ENCODE results near the gene STRIP1.
A peak's percentile ranks its signal among the peaks of the same experiment; 100 is the strongest.

STRIP1 gene, protein sequence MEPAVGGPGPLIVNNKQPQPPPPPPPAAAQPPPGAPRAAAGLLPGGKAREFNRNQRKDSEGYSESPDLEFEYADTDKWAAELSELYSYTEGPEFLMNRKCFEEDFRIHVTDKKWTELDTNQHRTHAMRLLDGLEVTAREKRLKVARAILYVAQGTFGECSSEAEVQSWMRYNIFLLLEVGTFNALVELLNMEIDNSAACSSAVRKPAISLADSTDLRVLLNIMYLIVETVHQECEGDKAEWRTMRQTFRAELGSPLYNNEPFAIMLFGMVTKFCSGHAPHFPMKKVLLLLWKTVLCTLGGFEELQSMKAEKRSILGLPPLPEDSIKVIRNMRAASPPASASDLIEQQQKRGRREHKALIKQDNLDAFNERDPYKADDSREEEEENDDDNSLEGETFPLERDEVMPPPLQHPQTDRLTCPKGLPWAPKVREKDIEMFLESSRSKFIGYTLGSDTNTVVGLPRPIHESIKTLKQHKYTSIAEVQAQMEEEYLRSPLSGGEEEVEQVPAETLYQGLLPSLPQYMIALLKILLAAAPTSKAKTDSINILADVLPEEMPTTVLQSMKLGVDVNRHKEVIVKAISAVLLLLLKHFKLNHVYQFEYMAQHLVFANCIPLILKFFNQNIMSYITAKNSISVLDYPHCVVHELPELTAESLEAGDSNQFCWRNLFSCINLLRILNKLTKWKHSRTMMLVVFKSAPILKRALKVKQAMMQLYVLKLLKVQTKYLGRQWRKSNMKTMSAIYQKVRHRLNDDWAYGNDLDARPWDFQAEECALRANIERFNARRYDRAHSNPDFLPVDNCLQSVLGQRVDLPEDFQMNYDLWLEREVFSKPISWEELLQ

DNA sequence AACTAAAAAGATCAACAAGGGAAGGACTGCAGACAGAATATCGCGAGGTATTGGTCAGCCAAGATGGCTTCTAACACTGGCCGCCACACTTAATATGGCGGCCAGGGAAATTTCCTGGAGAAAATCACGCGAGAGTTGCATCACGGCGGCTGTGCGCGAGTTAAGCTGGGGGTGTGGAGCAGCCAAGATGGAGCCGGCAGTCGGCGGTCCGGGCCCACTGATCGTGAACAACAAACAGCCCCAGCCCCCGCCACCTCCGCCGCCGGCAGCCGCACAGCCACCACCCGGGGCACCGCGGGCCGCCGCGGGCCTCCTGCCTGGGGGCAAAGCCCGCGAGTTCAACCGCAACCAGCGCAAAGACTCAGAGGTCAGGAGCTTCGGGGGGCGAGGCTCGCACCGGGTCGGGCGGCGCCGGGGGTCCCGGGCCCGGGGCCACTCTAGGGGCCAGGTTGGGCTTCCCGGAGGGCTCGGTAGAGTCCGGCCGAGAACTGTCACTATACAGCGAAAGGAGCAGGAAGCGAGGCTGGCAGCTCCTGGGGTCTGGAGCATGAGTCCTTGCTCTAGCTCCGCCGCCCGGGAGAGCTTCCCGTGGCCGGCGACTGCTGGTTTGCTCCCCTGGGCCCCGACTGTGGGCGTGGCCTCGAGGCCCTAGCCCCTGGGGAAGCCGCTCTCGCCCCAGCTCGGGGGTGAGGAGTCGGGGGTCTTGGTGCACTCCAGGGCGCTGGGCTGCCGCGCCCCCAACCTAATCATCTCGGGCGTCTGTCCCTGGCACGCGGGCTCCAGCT, at the start of gene STRIP1:
STRIP1 (plus strand) TSS at position 174 of the 785 bp plus-strand sequence; CDS start at position 188, 14 bp downstream.
- DNase-seq (ENCODE audit: low read depth in 2 of 2), result peak; percentile 76 to 83

DNA sequence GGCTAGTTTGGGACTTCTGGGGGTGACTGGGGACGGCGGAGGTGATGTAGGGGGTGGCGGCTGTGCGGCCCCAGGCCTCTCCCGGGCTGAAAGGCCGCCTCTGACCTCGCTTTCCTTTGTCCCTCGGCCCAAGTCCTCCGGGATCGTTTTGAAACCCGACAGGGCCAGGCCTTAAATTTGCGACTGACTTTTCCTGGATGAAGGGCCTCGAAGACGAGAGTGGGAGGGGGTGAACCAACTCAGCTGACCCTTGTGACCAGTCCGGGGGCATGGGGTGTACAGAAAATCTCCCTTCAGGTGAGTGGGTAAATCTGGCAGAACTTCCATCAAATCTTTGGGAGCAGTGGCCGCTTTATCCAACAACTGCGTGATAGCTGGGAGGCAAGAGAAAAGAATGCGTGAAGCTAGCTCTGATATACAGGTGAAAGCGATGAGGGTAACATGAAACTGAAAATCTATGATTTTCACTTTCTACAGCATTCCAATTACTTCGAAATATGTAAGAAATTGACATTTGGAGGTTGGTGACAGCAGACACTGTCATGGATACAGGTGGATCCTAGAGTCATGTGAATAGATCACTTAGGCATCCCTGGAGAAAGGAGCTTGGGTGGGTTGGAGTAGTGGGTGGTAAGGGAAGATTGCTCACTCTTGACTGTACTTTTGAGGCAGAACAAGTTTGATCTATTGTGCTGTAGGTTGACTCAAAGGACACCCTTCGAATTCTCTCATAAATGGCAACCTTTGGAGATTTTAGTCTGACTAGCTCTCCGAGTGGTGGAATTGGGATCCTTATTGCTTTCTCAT, 49.0 kb upstream of the STRIP1 start:
- DNase-seq (ENCODE audit: low read depth in 2 of 2), result no peak

DNA sequence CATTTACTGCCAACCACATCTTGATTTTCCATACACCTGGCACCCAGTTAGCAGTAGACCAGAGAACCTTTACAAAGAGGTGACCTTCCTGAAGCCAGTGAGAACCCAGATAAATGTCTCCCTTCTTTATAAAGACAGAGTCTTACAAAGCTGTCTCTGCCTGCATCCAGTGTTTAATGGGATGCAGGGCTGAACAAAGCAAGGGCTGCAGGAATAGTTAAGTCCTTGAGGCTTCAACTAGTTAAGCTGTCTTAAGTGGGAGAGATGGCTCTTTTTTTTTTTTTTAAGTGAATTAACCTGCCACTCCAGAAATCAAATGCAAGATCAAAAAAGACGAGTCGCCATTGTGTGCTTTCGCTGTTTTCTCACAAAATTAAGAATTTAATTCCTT, 48.4 kb upstream of the STRIP1 start:
- no peak for DNase-seq (ENCODE audit: low read depth in 2 of 2)

DNA sequence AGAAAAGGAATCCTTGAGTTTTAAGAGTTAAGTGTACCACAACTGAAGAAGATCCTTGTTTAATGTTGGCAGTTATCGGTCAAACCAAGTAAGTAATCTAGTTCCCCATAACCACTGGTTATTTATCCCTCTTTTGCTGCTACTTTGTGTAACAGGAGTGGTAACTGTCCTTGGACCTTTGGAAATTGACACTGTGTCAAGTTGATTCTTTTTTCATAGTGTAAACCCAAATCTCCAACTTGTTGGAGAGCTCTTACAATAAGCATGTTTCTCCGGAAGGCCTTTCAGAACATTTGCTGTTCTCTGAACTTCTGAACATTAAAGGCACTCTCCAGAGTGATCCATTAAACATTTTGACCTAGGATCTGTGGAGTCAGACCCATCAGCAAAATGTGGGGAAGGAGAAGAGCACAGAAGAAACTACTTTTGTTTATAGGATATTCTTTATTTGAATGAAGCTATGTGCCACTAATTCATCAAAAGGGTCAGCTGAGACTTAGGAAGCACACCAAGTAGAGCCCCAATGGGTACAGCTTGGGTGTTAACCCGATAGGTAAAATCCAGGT, 46.0 kb upstream of the STRIP1 start:
- DNase-seq (ENCODE audit: low read depth in 2 of 2), result no peak

DNA sequence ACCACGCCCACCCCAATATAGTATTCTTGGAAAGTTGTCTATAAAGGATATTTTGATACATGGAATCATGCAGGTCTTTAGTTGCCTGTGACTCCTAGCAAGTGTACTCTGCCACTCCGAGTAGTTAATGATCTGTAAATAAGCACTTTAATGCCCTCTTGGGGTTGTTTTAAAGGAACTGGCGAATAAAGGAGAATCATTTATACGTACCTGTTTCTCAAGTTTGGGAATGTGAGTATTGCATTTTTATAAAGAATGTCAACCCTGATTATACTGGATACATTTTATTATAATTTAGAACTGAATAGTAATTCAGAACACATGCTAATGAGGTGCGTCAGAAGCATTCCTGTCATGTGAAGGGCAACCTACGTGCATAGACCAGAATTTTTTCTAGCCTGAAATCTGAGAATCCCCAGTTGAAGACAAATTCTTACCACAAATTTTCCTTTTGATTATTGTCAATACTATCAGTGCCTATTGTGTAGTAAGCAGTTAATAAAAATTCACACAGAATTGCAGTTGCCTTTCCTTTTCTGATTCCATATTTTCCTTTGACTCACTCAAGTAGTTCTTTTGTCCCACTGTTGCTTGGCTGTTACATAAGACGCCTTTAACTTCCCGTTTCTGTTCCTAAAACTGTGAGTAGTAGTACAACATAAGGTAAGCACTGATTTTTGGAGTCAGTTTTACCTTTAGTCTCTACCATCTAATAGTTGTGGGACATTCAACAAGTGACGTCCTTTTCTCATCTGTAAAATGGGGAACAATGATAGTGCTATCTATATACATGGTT, 44.7 kb upstream of the STRIP1 start:
- no peak for DNase-seq (ENCODE audit: low read depth in 2 of 2)

DNA sequence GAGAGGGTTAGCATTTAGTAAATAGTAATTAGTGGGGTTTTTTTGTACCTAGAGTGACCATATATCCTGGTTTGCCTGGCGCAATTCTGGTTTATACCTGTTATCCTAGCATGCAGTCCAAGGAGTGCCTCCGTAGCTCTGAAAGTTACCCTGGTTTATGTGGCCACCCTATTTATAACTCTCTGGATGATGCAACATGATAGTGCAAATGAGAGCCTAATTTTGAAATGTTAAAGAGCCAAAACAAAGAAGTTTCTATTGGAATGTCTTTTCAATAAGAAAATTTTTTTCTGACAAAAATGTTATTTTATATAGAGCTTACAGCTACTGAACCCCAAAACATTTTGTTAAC, 44.1 kb upstream of the STRIP1 start:
- DNase-seq (ENCODE audit: low read depth in 2 of 2), result no peak

DNA sequence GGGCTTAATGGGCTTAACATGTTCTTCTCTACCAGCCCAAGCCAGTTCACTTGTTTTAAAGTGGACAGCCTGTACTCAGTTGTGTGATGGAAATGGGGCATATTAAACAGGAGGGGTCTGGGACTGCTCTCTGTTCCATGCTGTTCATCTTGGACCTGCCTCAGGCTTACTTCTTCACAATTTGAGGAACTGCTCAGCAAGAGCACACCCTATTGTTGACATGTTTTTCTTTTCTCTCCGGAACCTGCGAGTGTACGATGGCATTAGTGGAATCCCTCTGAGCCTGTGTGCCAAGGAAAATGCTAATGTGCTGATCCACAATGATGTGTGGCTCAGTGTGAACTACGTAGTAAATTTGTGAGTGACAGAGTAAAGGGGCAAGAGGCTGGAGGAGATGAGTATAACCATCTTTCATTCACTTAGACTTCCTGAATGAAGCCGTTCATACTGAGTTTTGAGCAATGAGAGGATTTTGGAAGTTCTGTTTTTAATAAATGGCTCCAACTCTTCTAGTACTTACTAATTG, 43.0 kb upstream of the STRIP1 start:
- no peak for DNase-seq (ENCODE audit: low read depth in 2 of 2)

DNA sequence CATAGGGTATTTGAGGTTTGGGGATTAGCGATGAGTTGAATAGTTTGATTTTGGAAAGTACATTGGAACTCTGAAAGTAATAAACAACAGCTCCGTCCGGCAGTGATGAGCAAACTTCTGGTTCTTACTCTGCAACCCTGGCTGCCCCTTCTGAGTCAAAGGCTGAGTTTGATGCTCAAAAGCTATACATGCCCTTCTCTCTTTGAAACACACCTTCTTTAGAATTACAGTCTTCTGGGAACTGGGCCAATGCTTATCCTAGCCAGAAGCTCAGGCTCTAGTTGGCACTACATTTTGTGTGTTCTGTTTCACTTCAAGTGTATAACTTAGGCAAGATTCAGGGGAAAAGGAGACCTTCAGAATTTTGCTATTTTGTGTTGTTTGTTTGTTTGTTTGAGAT, 40.5 kb upstream of the STRIP1 start:
- DNase-seq (ENCODE audit: low read depth in 2 of 2), result no peak

DNA sequence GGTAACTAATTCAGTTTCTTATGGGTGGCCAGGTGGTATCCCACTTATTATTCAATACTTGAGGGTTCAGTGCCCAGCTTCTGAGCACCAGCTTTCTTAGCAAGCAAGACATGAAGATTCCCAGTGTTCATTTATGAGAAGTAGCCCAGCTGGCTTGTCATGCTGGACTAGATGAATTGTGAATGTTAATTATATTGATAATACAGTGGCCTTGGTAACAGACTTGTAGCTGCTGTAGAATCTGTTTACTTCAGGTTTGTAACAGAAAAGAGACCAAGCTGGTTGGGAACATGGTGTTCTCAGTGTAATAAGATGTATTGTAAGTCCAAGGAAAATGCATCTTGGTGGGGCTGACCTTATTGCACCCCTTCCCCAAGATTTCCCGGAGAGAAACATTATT, 39.8 kb upstream of the STRIP1 start:
- DNase-seq (ENCODE audit: low read depth in 2 of 2), result no peak

DNA sequence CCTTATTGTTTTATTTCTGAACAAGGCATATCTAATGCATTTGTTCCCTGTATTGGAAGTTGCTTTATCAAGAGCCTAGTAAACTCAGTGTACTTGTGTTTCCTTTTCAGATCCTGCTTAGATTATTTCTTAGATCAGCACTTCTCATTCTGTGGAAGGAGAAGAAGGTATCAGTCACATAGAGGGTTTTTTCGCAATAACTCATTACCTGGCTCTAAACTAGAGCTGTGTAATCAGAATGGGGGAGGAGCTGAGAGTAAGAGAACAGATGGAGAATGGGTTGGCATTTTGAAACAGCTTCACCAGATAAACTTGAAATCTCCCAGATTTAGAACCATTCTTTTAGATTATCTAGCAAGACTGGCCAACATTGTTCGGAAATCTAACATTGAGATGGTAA, 38.9 kb upstream of the STRIP1 start:
- no peak for DNase-seq (ENCODE audit: low read depth in 2 of 2)

DNA sequence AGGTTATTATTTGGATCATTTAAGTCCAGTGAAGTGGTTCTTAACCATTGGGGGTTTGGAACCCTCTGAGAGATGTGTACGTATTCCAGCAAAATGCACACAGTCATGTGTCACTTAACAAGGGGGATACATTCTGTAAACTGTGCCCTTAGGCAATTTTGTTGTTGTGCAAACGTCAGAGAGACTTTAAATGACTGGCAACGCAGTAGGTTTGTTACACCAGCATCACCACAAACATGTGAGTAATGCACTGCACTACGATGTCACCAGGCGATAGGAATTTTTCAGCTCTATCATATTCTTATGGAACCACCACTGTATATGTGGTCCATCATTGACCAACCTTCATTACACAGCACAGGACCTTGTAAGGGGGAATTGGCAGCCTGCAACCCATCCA, 37.9 kb upstream of the STRIP1 start:
- DNase-seq (ENCODE audit: low read depth in 2 of 2), result no peak

DNA sequence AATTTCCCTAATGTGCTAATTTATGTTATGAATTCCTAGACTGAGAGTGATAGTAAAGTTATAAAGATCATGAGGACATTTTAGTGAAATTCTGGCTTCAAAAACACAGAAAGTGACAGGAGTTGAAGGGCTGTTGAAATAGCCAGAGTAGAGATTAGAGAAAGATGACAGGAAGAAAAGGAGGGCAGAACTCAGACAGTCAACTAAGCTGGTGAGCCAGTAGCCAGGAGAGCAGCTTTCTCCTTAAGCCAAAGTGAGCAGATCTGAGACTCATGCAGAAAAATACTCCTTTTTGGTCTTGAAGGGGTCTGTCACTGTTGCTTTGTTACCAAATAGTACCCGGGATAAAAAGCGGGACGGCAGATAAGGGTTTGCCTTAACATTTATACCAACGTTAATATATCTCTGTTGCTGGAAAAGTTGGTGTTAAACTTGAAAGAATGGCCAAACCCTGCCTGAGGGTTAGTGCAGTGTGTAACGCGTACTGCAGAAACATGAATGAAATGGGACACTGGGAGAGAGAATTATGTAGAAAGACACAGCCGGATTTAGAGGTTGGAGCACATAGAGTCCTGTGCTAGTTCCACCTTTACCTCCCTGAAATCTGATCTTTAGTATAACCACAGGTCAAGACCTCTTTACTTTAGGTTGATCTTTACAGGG, 37.1 kb upstream of the STRIP1 start:
- no peak for DNase-seq (ENCODE audit: low read depth in 2 of 2)

DNA sequence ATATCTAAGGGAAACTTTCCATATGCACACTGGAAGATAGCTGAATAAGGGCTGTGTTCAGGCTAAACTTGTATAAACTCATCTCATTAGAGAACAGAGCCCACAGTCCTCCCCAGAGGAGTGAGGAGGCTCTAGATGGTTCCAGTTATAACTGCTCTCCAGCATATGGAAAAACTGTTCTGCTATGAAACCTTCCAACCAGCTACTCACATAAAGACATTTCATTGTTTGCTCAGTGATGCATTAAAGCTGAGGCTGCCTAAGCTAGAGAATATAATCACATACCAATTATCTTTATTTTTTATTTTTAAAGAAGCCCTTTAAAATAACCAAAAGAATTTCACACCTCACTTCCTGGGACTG, 36.6 kb upstream of the STRIP1 start:
- no peak for DNase-seq (ENCODE audit: low read depth in 2 of 2)

DNA sequence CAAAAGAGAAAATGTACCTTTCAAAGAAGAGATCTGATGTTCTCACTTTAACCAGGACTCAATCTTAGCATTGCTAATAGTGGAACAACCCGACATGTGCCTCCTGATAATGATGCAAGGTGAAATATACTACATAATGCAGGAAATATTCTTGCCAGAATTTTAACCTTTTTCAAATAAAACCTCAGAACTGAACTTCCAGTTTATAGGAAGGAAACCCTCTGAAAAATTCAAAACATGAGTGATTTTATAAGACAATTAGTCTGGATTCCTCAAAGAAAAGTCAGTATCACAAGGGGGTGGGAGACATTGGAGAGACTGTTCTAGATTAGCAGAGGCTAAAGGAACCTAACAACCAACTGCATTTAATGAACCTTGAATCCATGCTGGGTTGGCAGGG, 31.7 kb upstream of the STRIP1 start:
- no peak for DNase-seq (ENCODE audit: low read depth in 2 of 2)

DNA sequence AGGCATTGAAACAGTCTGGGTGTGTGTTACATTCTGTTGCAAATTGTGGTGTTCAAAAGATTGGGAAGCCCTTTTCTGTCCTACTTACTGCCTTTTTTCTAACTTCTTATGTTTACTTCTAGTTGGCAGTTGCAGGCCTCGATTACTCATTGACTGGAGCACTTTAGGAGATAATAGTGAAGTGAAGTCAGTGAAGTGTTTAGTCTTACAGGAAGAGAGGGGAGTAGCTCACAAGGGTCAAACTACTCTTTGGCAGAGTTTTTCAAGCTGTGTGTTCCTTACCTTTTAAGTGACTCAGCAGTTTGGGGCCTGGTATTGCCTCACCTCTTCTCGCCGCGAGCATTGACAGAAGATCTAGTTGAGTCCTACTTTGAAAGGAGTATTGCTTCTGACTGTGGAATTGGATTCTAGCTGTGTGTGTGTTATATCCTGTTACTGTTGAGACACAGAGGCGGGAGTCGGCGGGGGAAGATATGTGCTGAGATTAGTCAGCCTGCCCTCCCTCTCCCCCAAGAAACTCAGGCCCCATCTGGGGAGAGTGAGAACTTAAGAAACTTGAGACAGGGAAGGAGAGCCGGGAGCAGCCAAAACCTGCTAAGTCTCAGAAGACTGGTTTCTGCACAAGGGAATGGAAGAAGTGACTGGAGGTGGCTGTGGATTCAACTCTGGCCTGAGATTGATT, 30.5 kb upstream of the STRIP1 start:
- peak in 1 of 2 donors; percentile 20 for DNase-seq (ENCODE audit: low read depth in 2 of 2)

DNA sequence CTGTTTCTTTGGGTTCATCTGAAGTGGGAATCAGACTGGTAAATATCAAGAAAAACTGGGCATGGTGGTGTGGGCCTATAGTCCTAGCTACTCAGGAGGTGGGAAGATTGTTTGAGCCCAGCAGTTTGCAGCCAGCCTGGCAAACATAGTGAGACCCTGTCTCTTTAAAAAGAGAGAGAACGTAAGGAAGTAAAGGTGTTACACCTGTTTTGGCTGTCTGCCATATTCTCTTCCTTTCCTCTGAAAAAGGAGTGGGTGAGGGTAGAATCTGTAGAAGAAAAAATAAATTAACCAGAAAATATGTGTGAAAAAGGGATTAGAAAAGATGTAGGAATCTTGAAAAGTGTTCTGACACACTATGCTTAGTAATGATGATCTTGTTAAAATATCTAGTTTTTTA, 29.8 kb upstream of the STRIP1 start:
- no peak for DNase-seq (ENCODE audit: low read depth in 2 of 2)

DNA sequence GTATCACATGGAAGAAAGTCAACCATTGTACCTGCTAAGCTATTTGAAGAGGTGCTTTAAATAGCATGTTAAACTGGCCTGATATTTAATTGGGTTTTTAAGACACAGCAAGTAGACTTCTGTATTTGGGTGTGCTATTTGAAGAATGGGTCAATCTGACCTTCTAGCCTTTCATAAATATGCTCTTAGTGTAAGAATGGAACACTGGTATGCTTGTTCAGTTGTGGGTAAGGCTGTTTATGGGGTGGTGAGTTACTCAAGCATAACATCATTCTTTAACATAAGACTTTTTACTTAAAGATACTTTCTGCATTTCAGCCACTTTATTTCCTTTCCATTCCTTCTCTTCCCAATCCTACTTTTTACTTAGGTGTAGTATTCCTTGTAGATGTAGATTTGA, 28.5 kb upstream of the STRIP1 start:
- DNase-seq (ENCODE audit: low read depth in 2 of 2), result no peak

DNA sequence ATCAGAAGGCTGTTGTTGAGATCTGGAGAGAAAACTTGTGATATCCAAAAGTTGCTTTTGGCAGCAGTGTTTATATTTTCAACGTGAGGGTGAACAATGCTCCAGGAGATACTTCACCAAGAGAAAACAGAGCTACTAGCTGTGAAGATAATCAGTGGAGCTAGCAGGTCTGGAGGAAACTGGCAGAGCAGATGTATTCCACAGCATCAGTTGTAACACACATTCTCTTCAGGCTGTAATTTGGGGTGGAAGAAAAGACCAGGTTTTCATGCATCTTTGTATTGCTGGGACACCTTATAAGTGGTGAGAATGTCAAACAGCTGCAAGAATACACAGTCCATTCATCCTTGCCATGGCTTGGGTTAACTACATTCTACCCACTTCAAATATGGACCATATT, 27.9 kb upstream of the STRIP1 start:
- no peak for DNase-seq (ENCODE audit: low read depth in 2 of 2)

All from stimulated activated CD8-positive, alpha-beta memory T cell treated with anti-CD3 and anti-CD28 coated beads, Interleukin-2, amount 100 ng/mL, for 48 hours (primary cell).